Kidney (tissue), 14 donors: Measurements from ENCODE around the gene THTPA. TPM values are rescaled to one million over a fixed set of nuclear protein-coding genes. Genes with fewer than 3 reads are reported as not detected.

Source experiments
- DNase-seq, 5 donors: peaks; one replicate each; pipeline ENCODE4 v3.0.0-alpha.2; 2013 to 2020
- FAIRE-seq: peaks from 2 replicates; lab custom pipeline; 2012; peaks lifted over from hg19 to GRCh38; lab: Jason Lieb, UNC
- H3K27ac ChIP-seq, 2 donors: one replicate each; pipeline ENCODE4 v1.7.0; 2013; ENCODE audit warnings: low read depth in 2 of 2, low read length in 2 of 2, inconsistent platforms in 1 of 2
- H3K27me3 ChIP-seq: one replicate; pipeline ENCODE4 v1.7.1; 2013; ENCODE audit warnings: low read length, inconsistent platforms; ENCODE audit not compliant: control insufficient read depth, insufficient read depth
- H3K36me3 ChIP-seq, 3 donors: one replicate each; pipeline versions ENCODE4 v1.7.0 to v1.7.1; 2013; ENCODE audit warnings: low read length in 3 of 3, control low read depth in 1 of 3, inconsistent platforms in 1 of 3; ENCODE audit not compliant: insufficient read depth in 3 of 3, control insufficient read depth in 2 of 3
- H3K4me1 ChIP-seq, 3 donors: one replicate each; pipeline versions ENCODE4 v1.7.0 to v1.7.1; 2013; ENCODE audit warnings: low read length in 3 of 3, inconsistent platforms in 1 of 3, low read depth in 1 of 3; ENCODE audit not compliant: control insufficient read depth in 2 of 3, insufficient read depth in 2 of 3
- H3K4me3 ChIP-seq, 3 donors: one replicate each; pipeline versions ENCODE4 v1.7.0 to v1.8.1; 2013; ENCODE audit warnings: low read length in 3 of 3, control low read depth in 1 of 3, inconsistent platforms in 1 of 3
- H3K9ac ChIP-seq, 3 donors: one replicate each; pipeline versions ENCODE4 v1.7.0 to v1.7.1; 2013; ENCODE audit warnings: low read length in 3 of 3, control low read depth in 1 of 3, inconsistent platforms in 1 of 3
- H3K9me3 ChIP-seq, 3 donors: one replicate each; pipeline versions ENCODE4 v1.7.0 to v1.7.1; 2013; ENCODE audit warnings: low read length in 3 of 3, control low read depth in 1 of 3, inconsistent platforms in 1 of 3; ENCODE audit not compliant: control insufficient read depth in 2 of 3, insufficient read depth in 1 of 3
- intact Hi-C: fragments of 100-400 bp; cut with DNase I; formaldehyde crosslinking; loops from one replicate; pipeline ENCODE4 v1.11.1; 2022
- polyA plus RNA-seq: library from polyadenylated mRNA; stranded (reverse); fragments of 350-450 nt; fragmentation: Illumina TruSeq; extraction: RNeasy Lipid Tissue Mini Kit (QIAGEN cat#74804); gene quantifications from one replicate; pipeline ENCODE4 v1.2.3, GENCODE V29; 2014; ENCODE audit warnings: low read depth, low replicate concordance; ENCODE audit not compliant: insufficient read depth
- total RNA-seq: library from RNA; stranded (reverse); fragmentation: NEBNext Ultra II Directional; extraction: Animal tissue kit (Norgen Biotek cat#: 25700); gene quantifications from one replicate; pipeline ENCODE4 v1.2.1, GENCODE V29; 2021
- TF ChIP-seq, protein P1 (sequence below): IDR thresholded peaks from 3 replicates; pipeline ENCODE4 v1.5.1; 2012; ENCODE audit warnings: mild to moderate bottlenecking, moderate library complexity, borderline replicate concordance; ENCODE audit not compliant: insufficient read depth; ENCODE audit errors: extremely low read depth
- donor health status: control.
- donor health status: control.
- donor health status: control.
- donor health status: control.
- donor health status: control.
- donor health status: DM: yes; HTN: yes; CAD: no.
- donor health status: Normal renal cell carcinoma (clear cell type).

THTPA gene
- total and polyA plus RNA-seq, 2 donors from 2014 or later, result 24.4 to 38.4 TPM

GRCh38 chr14:23566778-23567185 is 10.7 kb downstream of the THTPA start:
- DNase-seq, result no peak
- H3K36me3 ChIP-seq, result peaks cover 0 to 7% (median 4%) of the 10 kb centered on the region in 3 donors
- H3K27me3 ChIP-seq, result no peaks in the 10 kb centered on the region
- peak overlapping the region in 2 of 3 donors; percentile 26 to 77 for H3K9ac ChIP-seq
- peak overlapping the region; percentile 74 to 82 (median 74) for H3K4me3 ChIP-seq
- intact Hi-C loops, result no loop called here
- TF ChIP-seq, protein P1, sequence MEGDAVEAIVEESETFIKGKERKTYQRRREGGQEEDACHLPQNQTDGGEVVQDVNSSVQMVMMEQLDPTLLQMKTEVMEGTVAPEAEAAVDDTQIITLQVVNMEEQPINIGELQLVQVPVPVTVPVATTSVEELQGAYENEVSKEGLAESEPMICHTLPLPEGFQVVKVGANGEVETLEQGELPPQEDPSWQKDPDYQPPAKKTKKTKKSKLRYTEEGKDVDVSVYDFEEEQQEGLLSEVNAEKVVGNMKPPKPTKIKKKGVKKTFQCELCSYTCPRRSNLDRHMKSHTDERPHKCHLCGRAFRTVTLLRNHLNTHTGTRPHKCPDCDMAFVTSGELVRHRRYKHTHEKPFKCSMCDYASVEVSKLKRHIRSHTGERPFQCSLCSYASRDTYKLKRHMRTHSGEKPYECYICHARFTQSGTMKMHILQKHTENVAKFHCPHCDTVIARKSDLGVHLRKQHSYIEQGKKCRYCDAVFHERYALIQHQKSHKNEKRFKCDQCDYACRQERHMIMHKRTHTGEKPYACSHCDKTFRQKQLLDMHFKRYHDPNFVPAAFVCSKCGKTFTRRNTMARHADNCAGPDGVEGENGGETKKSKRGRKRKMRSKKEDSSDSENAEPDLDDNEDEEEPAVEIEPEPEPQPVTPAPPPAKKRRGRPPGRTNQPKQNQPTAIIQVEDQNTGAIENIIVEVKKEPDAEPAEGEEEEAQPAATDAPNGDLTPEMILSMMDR, result no peak
- peak overlapping the region in 1 of 2 donors; percentile 15 for H3K27ac ChIP-seq
- no peaks in the 10 kb centered on the region for H3K9me3 ChIP-seq
- FAIRE-seq, result no peak
- peaks cover 2 to 15% (median 6%) of the 10 kb centered on the region in 3 donors for H3K4me1 ChIP-seq

- DNase-seq, result peak; percentile 89 to 95 (median 92)
- TF ChIP-seq, protein P1, result no peak
- Histone ChIP-seq H3K4me3 (peak within 1 kb of the TSS; percentile 74 to 82 (median 74)), H3K9ac (peak within 1 kb of the TSS; percentile 56 to 77 (median 65)), H3K27ac (peak within 1 kb of the TSS; percentile 41 to 55), H3K36me3 (peaks cover 0 to 4% (median 0%) of the 10 kb centered on the region in 3 donors), H3K27me3 (no peaks in the 10 kb centered on the region), H3K9me3 (no peaks in the 10 kb centered on the region), H3K4me1 (peaks cover 2 to 19% (median 6%) of the 10 kb centered on the region in 3 donors)
- FAIRE-seq, result no peak
- intact Hi-C loops, result no loop called here
These were observed 11.3 kb downstream of the THTPA start, which contains the start of gene AP1G2 for GRCh38 chr14:23567186-23568020. Gene AP1G2 (minus strand): TSS chr14:23567791. CDS start chr14:23567314, 477 bp downstream.

DNA sequence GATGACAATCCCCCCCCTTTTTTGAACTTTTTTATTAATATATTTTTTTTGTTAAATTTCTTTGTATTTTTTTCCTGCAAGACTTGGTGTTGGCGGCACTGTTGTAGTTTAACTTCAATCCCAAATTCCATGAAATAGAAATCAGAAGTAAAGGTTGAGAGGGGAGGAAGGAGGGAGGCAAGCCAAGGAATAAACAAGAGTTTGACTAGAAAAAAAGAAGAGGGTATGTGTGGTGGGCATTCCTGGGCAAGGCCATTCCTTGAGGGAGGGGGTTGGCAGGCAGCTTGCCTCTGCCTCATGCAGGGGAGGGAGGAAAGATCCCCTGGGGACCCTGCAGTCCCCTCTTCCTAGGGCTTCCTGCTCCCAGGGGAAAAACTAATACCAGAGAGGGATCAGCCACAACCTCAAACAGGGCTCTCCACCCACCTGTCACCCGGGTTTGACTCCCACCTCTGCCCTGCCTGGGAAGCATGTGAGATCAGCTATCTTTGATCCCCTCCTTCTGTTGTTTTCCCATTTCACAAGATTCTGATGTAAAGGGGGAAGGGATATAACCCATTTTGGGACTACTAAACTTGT is 12.0 kb downstream of the THTPA start:
- H3K4me3 ChIP-seq, result peak overlapping the region in 2 of 3 donors; percentile 74 to 82
- no peaks in the 10 kb centered on the region for H3K27me3 ChIP-seq
- peaks cover 0 to 4% (median 0%) of the 10 kb centered on the region in 3 donors for H3K36me3 ChIP-seq
- H3K27ac ChIP-seq, result no peak overlapping the region
- FAIRE-seq (no peak), DNase-seq (peak in 1 of 5 donors; percentile 38)
- TF ChIP-seq, protein P1, result no peak
- peak overlapping the region; percentile 19 to 65 (median 24) for H3K9ac ChIP-seq
- intact Hi-C loops, result no loop called here
- peaks cover 2 to 19% (median 6%) of the 10 kb centered on the region in 3 donors for H3K4me1 ChIP-seq
- no peaks in the 10 kb centered on the region for H3K9me3 ChIP-seq
